Measurements from ENCODE around the gene RFK. TPM values are rescaled to one million over a fixed set of nuclear protein-coding genes. Genes with fewer than 3 reads are reported as not detected.
"Not testable (repeated sequence)": the region's sequence is repeated elsewhere in the genome, so short reads cannot be mapped to it uniquely, and the experiment has no call there.

Gene RFK
- 16.3 TPM for total RNA-seq

DNA sequence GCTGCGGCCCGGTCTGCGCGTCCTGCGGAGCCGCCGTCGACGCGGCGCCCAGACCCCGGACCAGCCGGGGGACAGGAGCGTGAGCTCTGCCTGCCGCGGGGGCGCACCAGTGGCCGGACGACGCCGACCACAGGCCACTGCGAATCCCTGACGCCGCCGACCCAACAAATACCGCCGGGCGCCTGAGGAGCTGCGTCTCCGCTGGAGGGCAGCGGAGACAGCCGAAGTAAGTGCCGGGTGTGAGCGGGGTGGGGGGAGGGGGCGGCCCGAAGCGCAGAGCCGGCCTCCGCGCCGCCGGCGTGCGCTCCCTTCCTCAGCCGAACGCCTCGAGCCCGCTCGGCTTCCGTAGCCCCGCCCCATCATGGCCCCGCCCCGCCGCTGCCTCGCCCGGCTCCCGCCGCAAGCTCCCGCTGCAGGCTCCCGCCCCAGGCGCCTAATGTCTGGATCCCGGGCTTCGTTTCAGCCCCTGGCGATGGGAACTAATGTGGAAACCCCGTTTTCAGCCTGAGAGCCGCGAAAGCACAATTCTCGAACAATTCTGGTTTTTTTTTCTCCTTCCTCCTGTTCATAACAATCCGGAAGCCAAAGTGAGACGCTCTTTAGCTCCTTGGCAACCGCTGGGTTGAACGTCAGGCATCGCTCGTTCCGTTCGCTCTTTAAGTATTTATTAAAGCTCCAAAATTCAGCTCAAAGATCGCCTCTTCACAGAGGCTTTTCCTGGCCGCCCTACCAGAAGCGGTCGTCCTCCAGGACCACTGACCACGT is at the start of gene RFK:
Gene RFK (minus strand): TSS at position 232 of the 765 bp plus-strand sequence. CDS start 255 bp downstream, outside the sequence.
- DNase-seq (ENCODE audit: low spot score) (peak; percentile 98), ATAC-seq (peak; percentile 99)
- intact Hi-C loops (cut with DNase I), result no loop called here

DNA sequence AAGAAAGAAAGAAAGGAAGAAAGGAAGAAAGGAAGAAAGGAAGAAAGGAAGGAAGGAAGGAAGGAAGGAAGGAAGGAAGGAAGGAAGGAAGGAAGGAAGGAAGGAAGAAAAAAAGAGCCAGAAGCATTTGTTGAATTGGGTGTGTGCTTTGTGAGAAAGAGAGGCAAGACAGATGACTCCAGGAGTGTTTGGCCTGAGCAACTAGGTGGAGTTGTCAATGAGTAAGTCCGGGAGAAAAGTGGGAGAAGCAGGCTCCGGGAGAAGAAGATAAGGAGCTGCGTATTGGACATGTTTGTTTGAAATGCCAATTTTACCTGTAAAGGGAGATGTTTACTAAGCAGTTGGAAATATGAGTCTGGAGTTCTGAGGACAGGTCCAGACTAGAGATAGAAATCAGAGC is 49.7 kb upstream of the RFK start:
- DNase-seq (ENCODE audit: low spot score) (no peak), ATAC-seq (no peak)
- intact Hi-C loops (cut with DNase I), result loop anchor here (10.0 kb wide), 2 partner anchors 211 to 261 kb away; no protein-coding TSS in a partner anchor

DNA sequence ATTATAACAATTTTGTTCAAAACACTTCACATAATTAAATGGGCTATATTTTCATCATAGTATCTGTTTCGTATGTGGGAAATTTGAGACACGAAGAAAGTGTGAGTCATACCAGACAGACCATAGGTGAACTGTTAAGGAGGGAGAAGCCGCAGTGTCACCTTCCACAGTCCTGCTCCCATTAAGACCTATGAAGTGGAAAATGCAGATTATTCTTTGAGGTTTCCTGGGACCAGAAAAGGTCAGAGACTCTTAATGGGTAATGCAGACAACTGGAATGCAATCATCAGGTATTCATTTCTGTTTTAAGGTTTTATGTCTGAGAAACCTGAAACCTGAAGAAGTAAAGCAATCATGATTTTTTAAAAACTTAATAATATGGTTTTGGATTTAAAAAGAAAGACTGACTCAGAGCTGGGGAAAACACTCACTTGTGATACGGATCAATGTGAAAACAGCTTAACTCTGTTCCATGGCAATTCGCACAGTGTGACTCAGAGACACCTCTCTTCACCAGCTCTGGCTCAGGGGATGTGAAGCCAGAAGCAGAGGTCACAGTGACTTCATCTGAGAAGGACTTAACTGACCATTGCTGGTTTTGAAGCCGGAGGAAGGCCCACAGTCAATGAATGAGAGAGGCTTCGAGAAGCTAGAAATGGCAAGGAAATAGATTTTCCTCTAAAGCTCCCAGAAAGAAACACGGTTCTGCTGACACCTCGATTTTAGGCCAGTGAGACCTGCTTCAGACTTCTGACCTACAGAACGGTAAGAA is 47.5 kb upstream of the RFK start:
- intact Hi-C loops (cut with DNase I), result loop anchor here (10.0 kb wide), 2 partner anchors 213 to 263 kb away; no protein-coding TSS in a partner anchor
- DNase-seq (ENCODE audit: low spot score) (no peak), ATAC-seq (no peak)

DNA sequence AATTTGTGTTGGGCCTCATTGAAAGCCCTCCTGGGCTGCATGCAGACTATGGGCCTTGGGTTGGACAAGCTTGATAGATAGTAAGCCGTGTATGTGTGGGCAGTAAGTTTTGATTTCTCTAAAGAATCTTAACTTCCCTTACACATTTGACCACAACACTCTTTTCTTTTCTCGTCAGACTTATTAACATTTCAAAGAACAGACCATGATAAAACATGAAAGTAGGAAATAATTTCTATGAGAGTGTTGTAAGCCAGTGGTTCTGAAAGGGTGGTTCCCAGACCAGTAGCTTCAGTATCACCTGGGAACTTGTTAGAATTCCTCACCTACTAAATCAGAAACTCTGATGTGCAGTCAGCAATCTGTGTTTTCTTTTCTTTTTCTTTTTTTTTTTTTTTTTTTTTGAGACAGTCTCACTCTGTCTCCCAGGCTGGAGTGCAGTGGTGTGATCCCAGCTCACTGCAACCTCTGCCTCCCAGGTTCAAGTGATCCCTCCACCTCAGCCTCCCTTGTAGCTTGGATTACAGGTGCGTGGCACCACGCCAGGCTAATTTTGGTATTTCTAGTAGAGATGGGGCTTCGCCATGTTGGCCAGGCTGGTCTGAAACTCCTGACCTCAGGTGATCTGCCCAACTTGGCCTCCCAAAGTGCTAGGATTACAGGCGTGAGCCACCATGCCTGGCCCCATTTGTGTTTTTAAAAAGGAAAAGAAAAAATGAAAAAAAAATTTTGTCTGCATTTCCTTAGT is 44.8 kb upstream of the RFK start:
- no peak for ATAC-seq
- intact Hi-C loops (cut with DNase I), result no loop called here

DNA sequence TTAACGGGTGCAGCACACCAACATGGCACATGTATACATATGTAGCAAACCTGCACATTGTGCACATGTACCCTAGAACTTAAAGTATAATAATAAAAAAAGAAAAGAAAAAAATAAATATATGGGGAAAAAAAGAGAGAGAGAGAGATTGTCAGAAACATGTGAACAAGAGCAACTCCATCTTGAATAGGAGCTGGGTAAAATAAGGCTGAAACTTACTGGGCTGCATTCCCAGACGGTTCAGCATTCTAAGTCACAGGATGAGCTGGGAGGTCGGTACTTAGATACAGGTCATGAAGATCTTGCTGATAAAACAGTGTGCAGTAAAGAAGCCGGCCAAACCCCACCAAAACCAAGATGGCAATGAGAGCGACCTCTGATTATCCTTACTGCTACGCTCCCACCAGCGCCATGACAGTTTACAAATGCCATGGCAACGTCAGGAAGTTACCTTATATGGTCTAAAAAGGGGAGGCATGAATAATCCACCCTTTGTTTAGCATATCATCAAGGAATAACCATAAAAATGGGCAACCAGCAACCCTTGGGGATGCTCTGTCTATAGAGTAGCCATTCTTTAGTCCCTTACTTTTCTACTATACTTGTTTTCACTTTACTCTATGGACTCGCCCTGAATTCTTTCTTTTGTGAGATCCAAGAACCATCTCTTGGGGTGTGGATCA is 42.9 kb upstream of the RFK start:
- DNase-seq (ENCODE audit: low spot score); ATAC-seq; intact Hi-C loops (cut with DNase I): not testable (repeated sequence)

More for the DNA sequence above, 44.8 kb upstream of the RFK start:
- no peak for DNase-seq (ENCODE audit: low spot score)

DNA sequence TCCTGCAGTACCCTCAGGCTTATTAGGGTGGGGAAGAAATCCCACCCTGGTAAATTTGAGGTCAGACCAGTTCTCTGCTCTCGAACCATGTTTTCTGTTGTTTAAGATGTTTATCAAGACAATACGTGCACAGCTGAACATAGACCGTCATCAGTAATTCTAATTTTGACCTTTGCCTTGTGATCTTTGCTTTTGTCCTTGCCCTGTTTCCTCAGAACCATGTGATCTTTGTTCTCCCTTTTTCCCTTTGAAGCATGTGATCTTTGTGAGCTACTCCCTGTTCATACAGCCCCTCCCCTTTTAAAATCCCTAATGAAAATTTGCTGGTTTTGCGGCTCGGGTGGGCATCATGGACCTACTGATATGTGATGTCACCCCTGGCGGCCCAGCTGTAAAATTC is 40.7 kb upstream of the RFK start:
- intact Hi-C loops (cut with DNase I); ATAC-seq; DNase-seq (ENCODE audit: low spot score): not testable (repeated sequence)

DNA sequence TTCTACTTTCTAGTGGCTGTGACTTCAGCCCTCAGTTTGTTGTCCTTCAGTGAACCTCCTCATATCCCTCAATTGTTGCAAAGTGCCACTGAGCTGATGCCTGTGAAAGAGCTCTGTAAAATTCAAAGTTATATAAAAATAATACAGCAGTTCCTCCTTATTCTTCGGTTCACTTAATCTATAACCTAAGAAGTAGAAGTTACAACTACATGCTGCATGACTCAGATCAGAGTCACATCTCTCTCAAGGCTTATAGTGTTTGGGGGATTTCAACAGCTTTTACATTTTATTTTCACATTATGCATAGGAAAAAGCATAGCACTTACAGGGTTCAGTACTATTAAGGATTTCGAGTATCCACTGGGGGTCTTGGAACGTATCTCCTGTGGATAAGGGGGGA is 39.6 kb upstream of the RFK start:
- DNase-seq (ENCODE audit: low spot score) (no peak), ATAC-seq (no peak)
- intact Hi-C loops (cut with DNase I), result no loop called here

DNA sequence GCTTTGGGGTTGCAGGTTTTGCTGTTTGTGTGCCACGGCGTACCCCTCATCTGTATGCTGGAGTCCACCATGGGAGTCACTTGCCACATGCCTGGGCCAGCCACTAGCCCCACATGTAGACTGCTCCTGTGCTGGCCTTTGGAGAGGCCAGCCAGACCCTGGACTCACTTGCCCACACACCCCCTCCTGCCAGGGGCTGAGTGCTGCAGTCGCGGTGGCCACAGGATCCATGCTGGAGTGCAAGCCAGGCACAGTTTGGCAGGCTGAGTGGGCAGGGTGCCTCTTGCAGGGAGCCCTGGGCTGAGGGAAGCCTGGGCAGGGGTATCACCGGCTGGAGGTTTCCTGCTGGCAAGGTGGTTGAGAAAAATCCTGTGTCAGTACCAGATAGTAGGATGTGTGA is 39.2 kb upstream of the RFK start:
- DNase-seq (ENCODE audit: low spot score) (no peak), ATAC-seq (no peak)
- intact Hi-C loops (cut with DNase I), result no loop called here

DNA sequence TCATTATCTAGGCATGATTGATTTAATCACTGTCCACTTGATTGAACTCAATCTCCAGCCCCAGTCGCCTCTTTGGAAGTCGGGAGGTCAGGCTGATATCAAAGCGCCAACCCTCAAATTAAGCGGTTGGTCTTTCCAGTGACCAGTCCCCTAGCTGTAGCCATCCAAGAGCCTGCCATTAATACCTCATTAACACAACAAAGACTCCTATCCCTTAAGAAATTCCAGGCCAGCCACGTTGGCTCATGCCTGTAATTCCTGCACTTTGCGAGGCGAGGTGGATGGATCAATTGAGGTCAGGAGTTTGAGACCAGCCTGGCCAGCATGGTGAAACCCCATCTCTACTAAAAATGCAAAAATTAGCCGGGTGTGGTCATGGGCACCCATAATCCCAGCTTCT is 37.4 kb upstream of the RFK start:
- ATAC-seq (no peak), DNase-seq (ENCODE audit: low spot score) (no peak)
- intact Hi-C loops (cut with DNase I), result no loop called here

DNA sequence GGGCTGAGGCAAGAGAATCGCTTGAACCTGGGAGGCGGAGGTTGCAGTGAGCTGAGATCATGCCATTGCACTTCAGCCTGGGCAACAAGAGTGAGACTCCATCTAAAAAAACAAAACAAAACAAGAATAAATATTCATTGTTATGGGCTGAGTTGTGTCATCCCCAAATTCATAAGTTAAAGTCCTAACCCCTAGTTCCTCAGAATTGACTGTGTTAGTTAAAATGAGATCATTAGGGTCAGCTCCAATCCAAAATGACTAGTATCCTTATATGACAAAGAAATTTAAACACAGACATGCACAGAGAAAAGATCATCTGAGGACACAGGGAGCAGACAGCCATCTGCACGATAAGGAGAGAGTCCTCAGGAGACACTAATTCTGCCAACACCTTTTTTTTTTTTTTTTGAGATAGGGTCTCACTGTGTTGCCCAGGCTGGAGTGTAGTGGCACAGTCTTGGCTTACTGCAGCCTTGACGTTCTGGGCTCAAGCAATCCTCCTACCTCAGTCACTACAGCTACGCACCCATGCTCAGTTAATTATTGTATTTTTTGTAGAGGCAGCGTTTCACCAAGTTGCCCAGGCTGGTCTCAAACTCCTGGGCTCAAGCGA is 32.7 kb upstream of the RFK start:
- intact Hi-C loops (cut with DNase I), result no loop called here
- no peak for DNase-seq (ENCODE audit: low spot score)
- ATAC-seq, result no peak

DNA sequence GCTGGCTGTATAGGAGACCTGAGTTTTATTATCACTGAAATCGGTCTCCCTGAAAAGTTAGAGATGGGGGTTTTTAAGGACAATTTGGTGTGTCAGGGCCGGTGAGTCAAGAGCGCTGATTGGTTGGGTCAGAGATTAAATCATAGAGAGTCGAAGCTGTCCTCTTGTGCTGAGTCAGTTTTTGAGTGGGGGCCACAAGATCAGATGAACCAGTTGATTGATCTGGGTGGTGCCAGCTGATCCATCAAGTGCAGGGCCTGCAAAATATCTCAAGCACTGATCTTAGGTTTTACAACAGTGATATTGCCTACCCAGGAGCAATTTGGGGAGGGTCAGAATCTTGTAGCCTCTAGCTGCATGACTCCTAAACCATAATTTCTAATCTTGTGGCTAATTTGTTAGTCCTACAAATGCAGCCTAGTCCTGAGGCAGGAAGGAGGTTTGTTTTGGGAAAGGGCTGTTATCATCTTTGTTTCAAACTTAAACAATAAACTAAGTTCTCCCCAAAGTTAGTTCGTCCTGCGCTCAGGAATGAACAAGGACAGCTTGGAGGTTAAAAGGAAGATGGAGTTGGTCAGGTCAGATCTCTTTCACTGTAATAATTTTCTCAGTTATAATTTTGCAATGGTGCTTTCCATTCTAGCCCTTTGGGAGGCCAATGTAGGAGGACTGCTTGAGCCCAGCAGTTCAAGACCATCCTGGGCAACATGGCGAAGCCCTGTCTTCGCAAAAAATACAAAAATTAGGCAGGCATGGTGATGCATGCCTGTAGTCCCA is 31.6 kb upstream of the RFK start:
- no peak for DNase-seq (ENCODE audit: low spot score)
- intact Hi-C loops (cut with DNase I), result no loop called here

DNA sequence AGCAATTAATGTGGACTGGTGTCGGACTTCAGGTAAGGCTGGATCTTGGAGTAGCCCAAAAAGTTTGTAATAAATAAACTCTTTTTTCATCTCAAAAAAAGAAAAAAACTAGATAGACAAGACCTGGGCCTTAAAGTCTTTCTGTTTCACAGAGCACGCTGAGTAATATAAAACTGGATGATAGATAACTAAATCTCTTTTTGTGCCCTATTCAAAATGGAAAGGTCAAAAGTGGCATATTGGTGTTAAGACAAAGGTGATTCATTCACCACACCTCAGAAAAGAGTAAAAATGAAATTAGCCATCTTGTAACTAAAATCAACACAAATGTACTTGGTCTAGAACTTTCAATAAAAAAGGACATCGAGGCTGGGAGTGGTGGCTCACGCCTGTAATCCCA is 30.3 kb upstream of the RFK start:
- intact Hi-C loops (cut with DNase I), result no loop called here
- DNase-seq (ENCODE audit: low spot score) (no peak), ATAC-seq (no peak)

More for the DNA sequence above, 31.6 kb upstream of the RFK start:
- no peak for ATAC-seq

DNA sequence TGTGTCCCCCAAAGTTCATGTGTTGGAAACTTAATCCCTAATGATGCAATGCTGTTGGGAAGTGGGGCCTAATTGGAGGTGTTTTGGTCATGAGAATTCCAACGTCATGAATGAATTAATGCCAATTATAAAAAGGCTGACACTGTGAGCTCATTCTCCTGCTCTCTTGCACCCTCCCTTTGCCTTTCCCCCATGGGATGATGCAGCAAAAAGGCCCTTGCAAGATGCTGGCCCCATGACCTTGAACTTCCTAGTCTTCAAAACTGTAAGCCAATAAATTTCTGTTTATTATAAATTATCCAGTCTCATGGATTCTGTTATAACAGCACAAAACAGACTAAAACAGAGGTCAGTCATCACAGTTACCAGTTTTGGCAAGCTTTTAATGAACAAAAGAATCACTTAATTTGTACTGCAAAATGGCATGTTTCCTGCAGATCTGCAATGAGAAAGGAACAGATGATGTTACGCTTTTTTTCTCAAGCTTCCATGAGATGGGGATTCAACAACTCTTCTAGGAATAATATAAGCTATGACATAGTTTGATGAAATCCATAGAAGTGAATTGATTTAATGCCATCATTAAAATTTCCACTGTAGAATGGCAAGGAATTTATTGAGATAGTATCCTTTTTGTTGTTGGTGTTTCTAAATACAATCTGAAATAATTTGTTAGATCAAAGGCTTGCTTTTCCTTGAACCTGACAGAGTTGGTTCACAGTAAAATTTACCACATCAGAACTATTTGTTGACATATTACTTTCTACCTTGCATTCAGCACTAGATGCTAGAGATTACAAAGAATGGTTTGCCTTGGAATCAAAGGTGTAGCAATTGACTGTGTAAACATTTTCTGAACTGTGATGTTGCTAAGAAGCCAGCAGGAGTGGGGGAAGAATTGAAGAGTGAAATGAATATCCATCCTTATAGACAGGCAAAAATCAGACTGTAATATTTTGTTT is 29.3 kb upstream of the RFK start:
- ATAC-seq (no peak), DNase-seq (ENCODE audit: low spot score) (no peak)
- intact Hi-C loops (cut with DNase I), result no loop called here

DNA sequence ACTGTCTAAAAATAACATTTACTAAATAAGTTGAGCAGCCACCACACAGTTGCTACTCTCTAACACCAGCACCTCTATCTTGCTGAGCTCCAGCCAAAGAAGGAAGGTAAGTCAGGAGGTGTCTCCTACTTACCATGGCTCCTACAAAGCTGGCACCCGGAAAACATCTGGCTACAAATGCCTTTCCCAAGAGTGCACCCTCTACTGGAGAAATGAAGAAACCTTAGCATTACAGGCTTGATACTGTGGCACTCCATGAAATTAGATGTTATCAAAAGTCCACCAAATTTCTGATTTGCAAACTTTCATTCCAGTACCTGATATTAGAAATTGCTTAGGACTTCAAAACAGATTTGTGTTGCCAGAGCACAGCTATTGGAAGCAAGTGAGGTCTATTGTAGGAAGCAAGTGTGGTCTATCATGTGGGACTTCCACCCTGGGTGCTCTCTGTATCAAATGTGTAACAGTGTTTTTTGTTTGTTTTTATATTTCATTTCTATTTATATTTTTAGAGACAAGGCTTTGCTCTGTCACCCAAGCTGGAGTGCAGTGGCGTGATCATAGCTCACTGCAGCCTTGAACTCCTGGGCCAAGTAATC is 25.7 kb upstream of the RFK start:
- ATAC-seq, result no peak
- no peak for DNase-seq (ENCODE audit: low spot score)
- intact Hi-C loops (cut with DNase I), result no loop called here

DNA sequence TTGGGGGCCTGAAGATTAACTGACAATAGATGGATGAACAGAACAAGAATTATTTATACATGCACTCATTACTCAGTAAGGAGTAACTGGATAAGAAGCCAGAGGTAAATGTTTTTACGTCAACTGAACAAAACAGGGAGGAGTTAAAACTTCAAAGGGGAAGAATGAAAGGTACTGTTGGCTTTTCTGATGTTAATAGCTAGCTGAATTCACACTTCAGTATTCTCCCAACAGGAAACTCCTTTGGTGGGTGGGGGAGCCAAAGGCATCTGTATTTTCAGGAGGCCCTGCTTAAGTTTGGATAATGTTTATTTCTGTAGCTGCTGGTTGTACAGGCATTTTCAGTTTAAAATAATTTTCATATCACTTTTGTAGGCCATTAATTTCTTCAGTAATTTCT is 23.2 kb upstream of the RFK start:
- ATAC-seq (no peak), DNase-seq (ENCODE audit: low spot score) (no peak)
- intact Hi-C loops (cut with DNase I), result no loop called here

DNA sequence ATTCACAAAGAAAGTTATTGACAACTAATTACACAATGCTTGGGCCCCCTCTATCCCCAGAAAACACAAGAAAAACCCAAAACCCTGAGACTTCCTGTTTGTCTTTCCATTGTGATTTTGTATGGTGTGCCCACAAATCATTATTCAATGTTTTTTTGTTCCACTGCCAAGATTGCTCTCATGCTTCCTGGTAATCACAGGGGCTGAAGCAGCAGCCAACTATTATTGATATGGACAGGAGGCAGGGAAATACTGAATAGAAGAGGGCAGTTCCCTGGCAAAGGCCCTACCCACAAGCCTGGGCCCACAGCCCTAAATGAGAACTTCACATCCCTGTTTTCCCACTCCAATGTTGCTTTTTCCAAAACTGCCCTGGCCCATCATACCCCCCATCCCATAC is 21.5 kb upstream of the RFK start:
- no peak for ATAC-seq
- DNase-seq (ENCODE audit: low spot score), result no peak
- intact Hi-C loops (cut with DNase I), result no loop called here
